ENCODE measurements around the gene ADK. TPM values are rescaled to one million over a fixed set of nuclear protein-coding genes. Genes with fewer than 3 reads are reported as not detected.
A peak's percentile ranks its signal among the peaks of the same experiment; 100 is the strongest.

The ADK gene
- total and polyA plus RNA-seq, 2 of the 4 experiments (the other 2 are of a cell fraction): 30.6 to 40.9 TPM

DNA sequence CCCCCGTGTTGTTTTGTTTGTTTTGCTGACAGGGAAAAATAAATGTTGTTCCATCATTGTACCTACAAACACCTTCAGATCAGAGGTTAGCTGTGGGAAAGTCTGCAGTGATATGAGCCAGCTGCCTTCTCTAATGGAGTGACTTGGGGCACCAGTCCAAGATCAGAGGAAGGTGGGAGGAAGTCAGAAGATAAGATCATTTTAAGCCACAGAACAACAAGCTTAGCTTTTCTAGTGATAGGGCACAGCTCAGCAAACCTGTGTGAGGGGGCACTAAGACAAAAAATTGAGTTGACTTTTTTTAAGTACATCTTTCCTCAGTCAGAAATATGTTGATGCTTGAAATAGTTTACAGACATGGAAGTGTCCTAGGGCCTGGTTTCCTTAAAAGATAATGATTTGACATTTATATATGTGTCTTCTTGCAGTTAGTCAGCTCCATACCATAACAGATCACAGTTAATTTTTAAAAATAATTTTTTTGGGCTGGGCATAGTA is 435.1 kb downstream of the ADK start:
- H3K4me2 ChIP-seq (ENCODE audit: low read depth, low read length): peak overlapping the region; percentile 34; the same call in 1 of the 2 replicates
- POLR2A ChIA-PET (ENCODE audit: unreplicated experiment): no interaction called here

More for the DNA sequence above, 435.1 kb downstream of the ADK start:
- ATAC-seq (ENCODE audit: low read depth) (no peak), DNase-seq (peak; percentile 23)
- TF ChIP-seq, protein P1, sequence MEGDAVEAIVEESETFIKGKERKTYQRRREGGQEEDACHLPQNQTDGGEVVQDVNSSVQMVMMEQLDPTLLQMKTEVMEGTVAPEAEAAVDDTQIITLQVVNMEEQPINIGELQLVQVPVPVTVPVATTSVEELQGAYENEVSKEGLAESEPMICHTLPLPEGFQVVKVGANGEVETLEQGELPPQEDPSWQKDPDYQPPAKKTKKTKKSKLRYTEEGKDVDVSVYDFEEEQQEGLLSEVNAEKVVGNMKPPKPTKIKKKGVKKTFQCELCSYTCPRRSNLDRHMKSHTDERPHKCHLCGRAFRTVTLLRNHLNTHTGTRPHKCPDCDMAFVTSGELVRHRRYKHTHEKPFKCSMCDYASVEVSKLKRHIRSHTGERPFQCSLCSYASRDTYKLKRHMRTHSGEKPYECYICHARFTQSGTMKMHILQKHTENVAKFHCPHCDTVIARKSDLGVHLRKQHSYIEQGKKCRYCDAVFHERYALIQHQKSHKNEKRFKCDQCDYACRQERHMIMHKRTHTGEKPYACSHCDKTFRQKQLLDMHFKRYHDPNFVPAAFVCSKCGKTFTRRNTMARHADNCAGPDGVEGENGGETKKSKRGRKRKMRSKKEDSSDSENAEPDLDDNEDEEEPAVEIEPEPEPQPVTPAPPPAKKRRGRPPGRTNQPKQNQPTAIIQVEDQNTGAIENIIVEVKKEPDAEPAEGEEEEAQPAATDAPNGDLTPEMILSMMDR (conservative IDR thresholded peaks at IDR 0.05; ENCODE audit: low read depth, low read length): no peak
- TF ChIP-seq CEBPB (IDR thresholded peaks at IDR 0.05; ENCODE audit: low read depth, low read length) (no peak), MAFK (IDR thresholded peaks at IDR 0.05; ENCODE audit: low read depth, low read length) (peak; percentile 67)
- no peak overlapping the region for H2BK15ac ChIP-seq (ENCODE audit: low read depth, low read length)
- H4K91ac ChIP-seq (ENCODE audit: insufficient read depth, low read depth, low read length): no peak overlapping the region
- no peaks in the 10 kb centered on the region for H3K79me1 ChIP-seq (ENCODE audit: low read depth in 1 of 2, low read length in 2 of 2)
- H3K9ac ChIP-seq (ENCODE audit: low read depth, low read length): no peak overlapping the region
- H3K4me1 ChIP-seq (ENCODE audit: control insufficient read depth, insufficient read depth, low read length): peaks cover 8% of the 10 kb centered on the region
- no peaks in the 10 kb centered on the region for H3K36me3 ChIP-seq (ENCODE audit: control insufficient read depth, insufficient read depth, low read length)
- H2AK5ac ChIP-seq (ENCODE audit: low read depth, low read length): no peak overlapping the region
- no peaks in the 10 kb centered on the region for H3K27me3 ChIP-seq (ENCODE audit: control insufficient read depth, insufficient read depth, low read length)
- no peak overlapping the region for H2AK9ac ChIP-seq (replicated peaks; ENCODE audit: low read depth, low read length, poor library complexity)
- no peak overlapping the region for H2BK20ac ChIP-seq (ENCODE audit: low read depth, low read length)
- peaks cover 3% of the 10 kb centered on the region; the same call in 1 of the 2 replicates for H3K9me1 ChIP-seq (ENCODE audit: insufficient read depth, low read length)
- no TSS peak for BruUV-seq (replicated peaks)
- H3K9me3 ChIP-seq (ENCODE audit: control insufficient read depth, insufficient read depth, low read length): no peaks in the 10 kb centered on the region
- H2BK5ac ChIP-seq (ENCODE audit: low read depth, low read length, poor library complexity, severe bottlenecking): no peak overlapping the region
- intact Hi-C loops (cut with micrococcal nuclease): no loop called here
- no peak overlapping the region for H4K5ac ChIP-seq (ENCODE audit: low read depth, low read length)
- no peak overlapping the region for H3K18ac ChIP-seq (ENCODE audit: low read depth, low read length)
- 0 out of 4 replicates have a peak overlapping the region, but pooled peaks of 1 of the 2 experiments have one; percentile 19 for H4K8ac ChIP-seq (ENCODE audit: low read depth in 2 of 2, low read length in 2 of 2)
- H4K20me1 ChIP-seq (ENCODE audit: insufficient read depth, low read length): no peaks in the 10 kb centered on the region
- H3K23ac ChIP-seq (ENCODE audit: low read depth, low read length): no peak overlapping the region; the same call in 1 of the 2 replicates
- no peak overlapping the region for H3K4me3 ChIP-seq (ENCODE audit: insufficient read depth, low read depth, low read length)
- dilution Hi-C loops (cut with HindIII; ENCODE audit: low sequenced_read_pairs, unreplicated experiment): no loop called here
- H2BK120ac ChIP-seq (ENCODE audit: low read depth, low read length): no peak overlapping the region
- H3K27ac ChIP-seq (ENCODE audit: insufficient read depth, low read length): no peak overlapping the region
- in situ Hi-C loops (cut with MboI; ENCODE audit: low sequenced_read_pairs): no loop called here
- no peak overlapping the region for H2AFZ ChIP-seq (replicated peaks; ENCODE audit: low read length, poor library complexity)
- no CpG with 5 or more reads among the region's 1 CpG for WGBS, 2 experiments (ENCODE audit: extremely low coverage in 2 of 2, insufficient read length in 1 of 2)
- H3K14ac ChIP-seq (replicated peaks; ENCODE audit: low read depth, low read length): no peak overlapping the region
- CTCF ChIA-PET: no interaction called here
- H3K56ac ChIP-seq (ENCODE audit: extremely low read depth, insufficient read depth, low read length): no peak overlapping the region
- no peak overlapping the region for H3K4ac ChIP-seq (ENCODE audit: low read depth, low read length)

Measured in IMR-90 (cell line).